OCI-M1 (cell line): ENCODE data around the gene MAMLD1.

ENCODE experiments used
- DNase-seq: peaks from one replicate; lab custom pipeline; 2025; lab: John Stamatoyannopoulos, UW

The MAMLD1 gene

GRCh38 chrX:150460781-150461180 lies 97.7 kb downstream of the MAMLD1 start:
- no peak for DNase-seq

- DNase-seq, result no peak
Observed at GRCh38 chrX:150463566-150463965, 100.4 kb downstream of the MAMLD1 start.

GRCh38 chrX:150464001-150464400 lies 100.9 kb downstream of the MAMLD1 start:
- DNase-seq, result no peak

GRCh38 chrX:150465326-150465725 lies 102.2 kb downstream of the MAMLD1 start:
- DNase-seq, result no peak

- DNase-seq, result no peak
Observed at GRCh38 chrX:150465881-150466775, 103.0 kb downstream of the MAMLD1 start.

GRCh38 chrX:150472306-150472705 lies 109.2 kb downstream of the MAMLD1 start:
- DNase-seq, result no peak

GRCh38 chrX:150473371-150473770 lies 110.3 kb downstream of the MAMLD1 start:
- no peak for DNase-seq

- DNase-seq, result no peak
Observed at GRCh38 chrX:150475461-150475860, 112.3 kb downstream of the MAMLD1 start.

- DNase-seq, result peak; percentile 62
Observed at GRCh38 chrX:150476164-150476699, 113.1 kb downstream of the MAMLD1 start.

GRCh38 chrX:150477371-150477770 lies 114.3 kb downstream of the MAMLD1 start:
- no peak for DNase-seq

- DNase-seq, result peak; percentile 47
Observed at GRCh38 chrX:150478496-150479492, 115.7 kb downstream of the MAMLD1 start.

- DNase-seq, result peak; percentile 48
Observed at GRCh38 chrX:150482537-150483206, 119.6 kb downstream of the MAMLD1 start.

GRCh38 chrX:150483356-150483985 lies 120.4 kb downstream of the MAMLD1 start:
- DNase-seq, result no peak

GRCh38 chrX:150486011-150486410 lies 122.9 kb downstream of the MAMLD1 start:
- DNase-seq, result peak; percentile 62

- DNase-seq, result no peak
Observed at GRCh38 chrX:150487369-150488094, 124.4 kb downstream of the MAMLD1 start.

- no peak for DNase-seq
Observed at GRCh38 chrX:150489359-150490015, 126.4 kb downstream of the MAMLD1 start.

- DNase-seq, result no peak
Observed at GRCh38 chrX:150495496-150495895, 132.4 kb downstream of the MAMLD1 start.

- no peak for DNase-seq
Observed at GRCh38 chrX:150499240-150499639, 136.1 kb downstream of the MAMLD1 start.

GRCh38 chrX:150502091-150502490 lies 139.0 kb downstream of the MAMLD1 start:
- no peak for DNase-seq
